Fibroblast of skin of left quadriceps (primary cell): ENCODE measurements around the gene HSFX3.
A peak's percentile ranks its signal among the peaks of the same experiment; 100 is the strongest.
"Not testable (repeated sequence)": the region's sequence is repeated elsewhere in the genome, so short reads cannot be mapped to it uniquely, and the experiment has no call there.

Source experiments
- DNase-seq, 2 experiments: peaks; one replicate each; pipeline ENCODE4 v3.0.0-alpha.2; 2013; ENCODE audit warnings: low read depth in 2 of 2

HSFX3 gene

DNA sequence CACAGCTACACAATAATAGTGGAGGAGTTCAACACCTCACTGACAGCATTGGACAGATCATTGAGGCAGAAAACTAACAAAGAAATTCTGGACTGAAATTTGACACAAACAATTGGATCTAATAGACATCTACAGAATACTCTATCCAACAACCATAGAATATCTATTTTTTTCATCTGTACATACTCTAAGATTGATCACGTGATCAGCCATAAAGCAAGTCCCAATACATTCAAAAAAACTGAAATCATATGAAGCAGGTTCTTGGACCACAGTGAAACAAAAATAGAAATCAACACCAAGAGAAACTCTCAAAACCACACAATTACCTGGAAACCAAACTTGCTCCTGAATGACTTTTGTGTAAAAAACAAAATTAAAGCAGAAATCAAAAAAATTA lies 32.4 kb downstream of the HSFX3 start:
- DNase-seq: no peak

DNA sequence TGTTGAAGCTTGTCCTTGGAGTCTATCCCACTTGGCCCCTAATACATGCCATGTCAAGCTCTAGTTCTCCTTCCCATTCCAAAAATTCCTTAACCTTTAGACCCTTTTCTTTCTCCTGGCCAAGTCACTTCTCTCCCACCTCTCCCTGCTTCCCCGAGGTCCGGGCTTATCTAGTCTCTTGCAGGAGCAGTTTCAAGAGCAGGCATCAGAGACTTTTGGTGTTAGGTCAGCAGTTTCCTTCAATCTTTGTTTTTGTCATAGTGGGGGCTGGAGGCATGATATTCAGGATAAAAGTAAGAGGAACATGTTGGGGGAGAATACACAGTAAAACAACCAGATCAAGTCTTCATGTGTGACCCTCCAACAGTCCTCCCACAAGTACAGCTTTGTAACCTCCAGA lies 33.1 kb downstream of the HSFX3 start:
- no peak for DNase-seq

DNA sequence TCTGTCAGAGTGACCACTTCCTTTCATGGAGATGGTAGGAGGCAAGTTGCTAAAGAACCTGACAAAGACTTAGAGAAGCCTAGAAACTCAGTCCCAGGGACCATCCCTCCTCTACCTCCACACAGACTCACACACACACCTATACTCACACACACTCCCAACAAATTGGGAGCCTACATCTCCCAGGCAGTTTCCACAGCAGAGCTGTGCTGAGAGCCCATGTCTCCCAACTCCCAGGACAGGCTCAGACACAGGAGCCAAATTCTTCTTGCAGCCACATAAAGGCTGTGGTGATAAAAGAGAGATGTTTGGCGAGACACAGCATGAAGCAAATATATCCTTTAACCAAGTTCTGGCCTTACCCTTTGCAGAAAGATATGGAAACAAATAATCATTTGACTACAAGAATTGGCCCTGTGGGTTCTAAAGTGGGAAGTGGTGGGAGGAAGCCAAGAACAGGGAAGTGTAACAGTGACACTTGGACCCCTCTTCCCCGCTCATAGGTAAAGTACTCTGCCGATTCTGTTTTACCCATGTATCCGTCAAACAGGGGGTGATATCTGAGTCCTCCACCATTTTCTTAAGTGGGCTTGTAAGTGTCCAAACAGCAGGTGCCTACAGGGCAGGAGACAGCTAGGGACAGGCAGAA lies 33.6 kb downstream of the HSFX3 start:
- no peak for DNase-seq

DNA sequence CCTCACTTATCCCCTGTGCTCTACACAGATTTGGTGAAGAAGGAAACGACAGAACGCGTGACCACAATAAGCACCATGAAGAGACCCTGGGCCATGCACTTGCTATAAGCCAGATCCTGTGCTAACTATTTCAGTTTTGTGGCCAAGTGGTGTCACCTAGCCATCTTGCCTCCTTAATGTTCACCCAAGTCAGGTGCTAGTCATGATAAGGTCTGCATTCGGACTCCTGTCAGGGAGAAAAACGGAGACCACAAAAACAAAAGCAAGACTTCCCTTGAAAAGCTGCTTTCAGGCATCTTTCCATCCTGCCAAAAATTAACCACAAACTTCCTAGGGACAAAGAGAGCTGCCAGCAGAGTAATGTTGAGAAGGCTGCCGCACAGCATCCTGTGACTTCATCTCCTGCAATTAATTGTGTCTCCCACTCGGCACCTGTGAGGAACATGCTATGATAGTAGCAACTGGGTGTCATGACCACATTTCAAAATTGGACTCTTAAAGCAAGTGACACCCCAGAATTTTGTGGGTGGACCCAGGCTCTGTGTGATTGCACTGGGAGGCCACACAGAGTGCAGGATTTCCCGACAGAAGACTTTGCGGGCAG lies 35.8 kb downstream of the HSFX3 start:
- DNase-seq: no peak

DNA sequence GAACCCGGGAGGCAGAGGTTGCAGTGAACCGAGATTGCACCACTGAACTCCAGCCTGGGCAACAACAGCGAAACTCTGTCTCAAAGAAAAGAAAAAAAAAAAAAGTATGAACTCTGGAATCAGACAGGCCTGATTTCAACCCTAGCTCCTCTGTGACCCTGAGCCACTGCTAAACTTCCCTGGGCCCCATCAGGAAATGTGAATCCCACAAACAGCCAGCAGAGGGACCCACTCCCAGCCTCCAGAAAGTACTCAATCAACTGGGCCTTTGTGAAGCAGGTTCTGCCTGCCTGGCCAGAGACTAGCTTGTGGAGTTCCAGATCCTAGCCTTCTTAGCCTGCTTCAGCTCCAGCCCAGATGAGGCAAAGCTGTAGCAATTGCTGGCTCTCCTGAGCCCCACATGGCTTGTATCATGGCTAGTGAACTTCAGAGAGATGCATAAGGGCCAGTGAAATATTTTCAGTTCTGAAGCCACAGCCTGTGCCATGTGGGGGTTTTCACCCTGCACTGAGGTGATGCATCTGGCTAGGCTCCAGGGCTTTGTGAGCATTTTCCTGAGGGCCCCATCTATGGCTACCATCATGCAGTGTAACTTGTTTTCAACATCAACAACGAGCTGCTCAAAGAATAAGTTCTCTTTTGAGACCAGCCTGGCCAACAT lies 37.4 kb downstream of the HSFX3 start:
- DNase-seq: no peak

DNA sequence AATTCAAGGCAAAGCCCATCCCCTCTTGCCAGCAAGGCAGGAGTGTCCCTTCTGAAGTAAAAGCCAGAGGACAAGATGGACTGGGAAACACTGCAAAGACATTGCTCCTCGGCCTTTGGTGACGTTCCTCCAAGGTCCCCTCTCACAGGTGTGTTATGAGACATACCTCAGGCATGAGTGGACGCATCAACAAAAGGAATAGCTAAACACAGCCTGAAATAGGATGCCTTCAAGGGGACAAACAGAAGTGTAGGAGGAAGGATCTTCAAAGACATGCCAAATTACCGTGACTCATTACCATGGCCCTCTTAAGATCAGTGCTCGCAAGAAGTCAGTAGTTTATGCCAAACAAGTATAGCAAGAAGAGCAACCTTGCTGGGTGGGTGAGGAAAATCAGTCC lies 38.6 kb downstream of the HSFX3 start:
- DNase-seq: no peak

DNA sequence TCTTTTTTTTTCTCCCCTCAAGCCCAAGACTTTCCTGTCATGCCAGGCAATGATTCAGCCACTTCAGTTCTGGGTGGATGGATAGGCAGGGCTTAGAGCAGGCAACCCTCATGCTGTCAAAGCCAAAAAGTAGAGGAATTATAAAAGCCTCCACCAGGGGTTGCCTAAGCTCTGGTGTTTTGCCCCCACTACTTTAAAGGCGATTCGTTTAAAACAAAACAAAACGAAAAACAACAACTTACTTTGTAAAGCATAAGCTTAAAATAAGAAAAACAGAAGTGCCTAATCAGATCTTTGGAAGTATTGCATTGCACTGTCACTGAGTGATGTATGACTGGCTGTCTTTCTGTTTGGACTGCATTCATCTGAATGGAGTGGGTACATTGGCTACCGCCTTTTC lies 39.3 kb downstream of the HSFX3 start:
- no peak for DNase-seq

DNA sequence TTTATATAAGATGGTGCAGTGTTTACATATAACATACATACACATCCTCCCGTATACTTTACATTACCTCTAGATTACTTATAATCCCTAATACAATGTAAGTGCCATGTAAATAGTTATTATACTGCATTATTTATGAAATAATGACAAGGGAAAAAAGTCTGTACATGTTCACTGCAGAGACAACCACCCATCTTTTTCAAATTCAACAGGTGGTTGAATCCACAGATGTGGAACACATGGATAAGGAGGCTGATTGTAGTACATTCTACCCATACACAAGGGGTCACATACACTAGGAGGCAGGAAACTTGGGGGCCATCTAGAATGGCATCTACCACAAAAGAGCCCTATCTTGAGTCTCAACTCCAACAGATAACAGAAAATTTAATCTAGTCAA lies 41.3 kb downstream of the HSFX3 start:
- no peak for DNase-seq

DNA sequence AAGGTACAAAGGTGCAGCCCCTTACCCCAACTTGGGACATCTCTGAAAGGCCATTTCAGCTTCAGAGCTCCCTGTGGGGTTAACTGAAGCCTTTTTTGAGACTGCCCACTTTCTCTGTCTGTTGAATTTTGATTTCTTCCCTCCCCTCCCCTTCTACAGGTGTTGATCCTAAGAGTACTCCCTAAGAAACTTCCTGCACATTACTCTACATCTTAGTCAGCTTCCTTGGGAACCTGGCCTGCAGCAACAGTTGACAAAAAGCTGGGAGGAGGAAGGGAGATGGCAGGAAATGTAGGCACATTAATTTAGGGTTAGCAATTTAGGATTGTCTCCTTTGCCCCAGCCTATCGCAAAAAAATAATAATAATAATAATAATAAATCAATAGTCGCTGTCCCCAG lies 43.4 kb downstream of the HSFX3 start:
- no peak for DNase-seq

DNA sequence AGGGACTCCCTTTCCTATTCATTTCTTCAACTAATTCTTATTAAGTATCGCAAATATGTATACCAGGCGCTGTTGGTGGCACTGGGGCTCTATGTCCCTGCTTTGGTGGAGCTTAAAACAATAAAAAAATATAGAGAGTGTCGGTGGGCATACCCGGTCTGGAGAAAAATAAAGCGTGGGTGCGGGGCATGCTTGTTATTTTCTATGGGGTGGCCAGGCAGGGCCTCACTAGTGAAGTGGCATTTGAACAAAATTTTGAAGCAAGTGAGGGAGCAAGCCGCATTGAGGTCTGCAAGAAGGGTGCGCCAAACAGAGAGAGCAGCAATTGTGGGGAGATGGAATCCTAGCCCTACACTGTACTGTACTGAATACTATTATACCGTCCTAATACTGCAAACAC lies 44.1 kb downstream of the HSFX3 start:
- DNase-seq: no peak

DNA sequence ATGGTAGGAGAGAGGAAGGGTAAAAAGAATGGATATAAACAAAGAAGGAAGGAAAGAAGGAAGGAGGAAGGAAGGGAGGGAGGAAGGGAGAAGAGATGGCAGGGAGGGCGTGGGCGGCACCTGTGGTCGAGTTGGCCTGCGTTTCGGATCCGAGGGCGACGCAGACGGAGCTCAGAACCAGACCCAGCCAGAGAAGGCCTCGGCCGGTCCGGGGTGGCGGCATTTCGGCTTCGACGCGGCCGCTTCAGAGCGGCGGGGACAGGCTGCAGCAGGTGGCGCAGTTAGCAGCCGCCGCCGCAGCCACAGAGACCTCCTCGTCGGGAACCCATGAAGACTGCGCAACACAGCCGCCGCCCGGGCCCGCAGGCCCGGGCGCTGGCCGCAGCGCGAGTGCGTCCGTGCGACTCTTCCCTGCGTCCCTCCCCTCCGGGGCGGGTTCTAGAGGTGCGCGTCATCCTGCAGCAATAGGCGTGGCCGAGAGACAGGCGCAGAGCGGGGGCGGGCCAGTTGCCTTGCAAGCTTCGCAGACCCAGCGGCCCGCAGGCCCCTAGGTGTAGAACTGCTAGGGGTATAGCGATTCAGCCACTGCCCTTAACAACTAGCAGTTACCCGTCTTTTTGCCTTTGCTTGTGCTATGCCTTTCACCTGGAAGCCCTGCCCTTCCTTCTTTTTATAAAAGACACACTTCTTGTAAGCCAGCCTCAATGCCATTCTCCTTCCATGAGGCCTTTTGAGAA lies 44.6 kb downstream of the HSFX3 start, which contains the start of gene IDS:
Gene IDS, minus strand, starts transcription at position 392 of the 737 bp plus-strand sequence. Its CDS starts 169 bp downstream, at position 223.
- peak; percentile 54 to 56 for DNase-seq

DNA sequence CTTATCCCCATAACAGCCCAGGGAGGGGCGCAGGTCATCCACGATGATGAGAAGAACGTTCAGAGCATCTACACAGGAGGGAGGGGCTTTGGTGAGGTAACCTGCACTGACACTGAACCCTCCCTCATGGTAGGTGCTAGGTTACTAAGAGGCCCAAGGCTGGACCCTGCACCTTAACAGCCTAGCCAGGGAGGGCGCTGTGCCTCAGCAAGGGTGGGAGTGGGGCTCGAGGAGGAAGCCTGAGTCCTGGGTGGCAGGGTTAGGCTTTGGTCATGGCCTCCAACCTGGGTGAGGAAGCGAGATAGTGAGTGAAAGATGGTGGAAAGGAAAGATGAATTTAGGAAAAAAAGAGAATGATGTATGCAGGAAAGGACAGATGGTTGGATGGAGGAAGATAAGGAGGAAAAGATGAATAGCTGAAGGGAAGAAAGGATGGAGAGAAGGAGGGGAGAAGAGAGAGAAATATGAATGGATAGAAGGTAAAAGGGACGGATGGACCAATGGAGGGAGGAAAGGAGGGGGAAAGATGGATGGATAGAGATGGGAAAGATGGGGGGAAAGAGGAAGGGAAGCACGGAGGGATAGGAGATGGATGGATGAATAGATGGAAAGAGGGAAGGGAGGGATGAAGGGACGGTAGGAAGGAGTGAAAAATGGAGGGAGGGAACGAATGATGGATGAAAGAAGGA lies 45.4 kb downstream of the HSFX3 start:
- no peak for DNase-seq

DNA sequence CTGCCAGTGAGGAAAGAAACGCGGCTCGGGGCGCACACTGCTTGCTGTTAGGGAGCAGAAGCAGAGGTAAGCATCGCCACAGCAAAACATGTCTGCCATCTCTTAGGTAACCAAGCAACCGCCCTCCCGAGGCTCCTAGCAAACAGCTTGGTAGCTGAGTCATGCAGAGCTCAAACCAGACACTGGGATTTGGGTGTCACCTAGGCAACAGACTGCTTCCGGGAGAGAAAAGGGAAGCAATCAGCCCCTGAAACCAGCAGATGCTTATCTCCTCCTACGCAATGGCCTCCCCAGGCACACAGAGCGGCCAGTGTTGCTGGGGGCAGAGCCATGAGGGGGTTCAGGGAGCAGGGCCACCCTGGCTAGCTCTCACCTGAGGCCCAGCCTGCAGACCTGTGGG lies 46.3 kb downstream of the HSFX3 start:
- peak in 1 of 2 experiments; percentile 16 for DNase-seq

DNA sequence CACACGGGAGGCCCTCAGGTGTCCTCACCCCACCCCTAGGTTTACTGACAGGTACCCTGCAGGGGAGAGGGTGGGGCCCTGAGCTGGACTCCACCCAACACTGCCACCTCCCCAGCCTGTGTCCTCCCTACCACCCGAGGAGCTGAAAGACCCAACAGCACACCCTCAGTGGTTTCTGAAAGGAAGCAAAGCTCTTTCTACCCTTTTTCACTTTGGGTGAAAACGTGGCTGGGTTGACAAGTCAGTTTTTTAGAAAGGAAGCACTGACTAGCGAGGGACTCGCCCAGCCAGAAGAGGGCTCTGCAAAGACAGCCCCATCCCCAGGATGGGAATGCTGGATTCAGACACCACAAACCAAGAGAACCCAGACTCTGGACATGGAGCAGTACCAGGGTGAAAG lies 46.8 kb downstream of the HSFX3 start:
- DNase-seq: not testable (repeated sequence)

DNA sequence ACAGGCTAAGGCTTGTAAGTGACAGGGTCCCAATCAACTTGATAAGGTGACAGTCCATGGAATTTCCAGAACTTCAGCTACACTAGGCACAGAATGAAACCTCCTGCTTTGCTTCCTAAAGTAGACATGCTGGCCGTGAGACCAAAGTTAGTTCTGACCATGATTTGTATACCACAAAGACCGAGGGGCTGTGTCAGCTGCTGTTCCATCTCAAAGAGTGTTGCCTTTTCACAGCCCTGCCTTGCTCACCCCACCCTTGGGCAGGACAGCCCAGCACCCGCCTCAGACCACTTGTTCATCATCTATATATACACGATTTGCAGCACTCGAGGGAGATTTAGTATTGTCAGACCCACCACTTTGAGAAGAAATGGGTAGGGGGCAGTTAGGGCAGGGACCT lies 50.0 kb downstream of the HSFX3 start:
- no peak for DNase-seq

DNA sequence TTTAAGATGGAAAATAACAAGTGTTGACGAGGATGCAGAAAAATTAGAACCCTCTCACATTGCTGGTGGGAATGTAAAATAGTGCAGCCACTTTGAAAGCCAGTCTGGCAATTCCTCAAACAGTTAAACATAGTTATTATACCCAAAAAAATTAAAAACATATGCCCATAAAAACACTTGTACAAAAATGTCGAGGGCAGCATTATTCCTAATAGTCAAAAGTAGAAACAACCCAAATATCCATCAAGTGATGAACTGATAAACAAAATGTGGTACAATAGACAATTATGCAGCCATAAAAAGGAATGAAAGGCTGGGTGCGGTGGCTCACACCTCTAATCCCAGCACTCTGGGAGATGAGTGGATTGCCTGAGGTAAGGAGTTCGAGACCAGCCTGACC lies 51.0 kb downstream of the HSFX3 start:
- DNase-seq: no peak
